HG03460 (cell line): ENCODE results near the gene MRPL30.
"Not testable (repeated sequence)": the region's sequence is repeated elsewhere in the genome, so short reads cannot be mapped to it uniquely, and the experiment has no call there.

ENCODE experiments used
- ATAC-seq: cut with Tn5 transposase; IDR thresholded peaks from one replicate; pipeline ENCODE4 v1.9.1; 2021; ENCODE audit not compliant: unreplicated experiment

Gene MRPL30

DNA sequence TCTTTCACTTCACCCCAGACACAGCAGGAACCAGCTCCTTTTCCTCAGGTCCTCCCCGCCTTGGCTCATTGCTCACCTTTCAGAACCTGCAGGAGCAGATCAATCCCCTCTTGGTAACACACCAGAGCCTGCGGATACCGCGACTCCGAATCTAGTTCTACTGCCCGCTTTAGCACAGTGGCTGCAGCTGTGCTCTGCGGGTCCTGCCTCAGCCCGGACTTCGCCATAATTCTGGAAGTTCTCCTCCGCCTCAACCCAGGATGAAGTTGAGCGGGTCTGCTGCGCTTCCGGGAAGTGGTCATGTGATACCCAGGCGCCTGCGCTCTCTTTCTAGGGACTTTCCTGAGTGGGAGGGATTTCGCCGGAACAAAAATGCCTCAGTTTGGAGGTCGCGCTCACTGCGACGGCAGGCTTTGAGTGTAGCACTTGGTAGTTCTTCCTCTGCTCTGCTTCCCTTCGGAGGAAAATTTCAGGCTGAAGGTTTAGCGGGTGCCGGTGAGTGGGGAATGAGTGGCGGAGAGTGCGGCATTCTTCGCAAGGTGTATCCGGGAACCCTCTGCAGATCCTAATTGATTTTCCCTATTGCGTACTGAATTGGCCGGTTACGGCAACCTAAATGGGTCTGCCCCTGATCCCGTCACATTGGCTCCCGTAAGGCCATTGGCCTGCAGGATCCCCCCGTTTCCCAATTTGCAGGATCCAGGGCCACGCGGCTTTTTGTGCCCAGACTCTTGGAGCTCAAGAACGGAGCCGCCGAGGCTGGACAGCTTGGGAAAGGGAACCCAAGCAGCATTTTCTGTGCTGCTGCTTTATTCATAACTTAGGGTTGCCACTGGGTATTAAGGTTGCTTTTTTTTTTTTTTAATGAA, at the start of gene MRPL30, which contains the start of gene MITD1:
MRPL30 (plus strand) TSS at position 430 of the 869 bp plus-strand sequence. CDS start 5,020 bp downstream, outside the sequence.
MITD1 (minus strand) TSS at position 304 of the 869 bp plus-strand sequence; CDS start at position 227, 77 bp downstream.
- peak; percentile 88 for ATAC-seq

- not testable (repeated sequence) for ATAC-seq
Measured at GRCh38 chr2:99135044-99135556, 45.9 kb upstream of the MRPL30 start.

GRCh38 chr2:99139003-99139402, 42.0 kb upstream of the MRPL30 start:
- no peak for ATAC-seq

DNA sequence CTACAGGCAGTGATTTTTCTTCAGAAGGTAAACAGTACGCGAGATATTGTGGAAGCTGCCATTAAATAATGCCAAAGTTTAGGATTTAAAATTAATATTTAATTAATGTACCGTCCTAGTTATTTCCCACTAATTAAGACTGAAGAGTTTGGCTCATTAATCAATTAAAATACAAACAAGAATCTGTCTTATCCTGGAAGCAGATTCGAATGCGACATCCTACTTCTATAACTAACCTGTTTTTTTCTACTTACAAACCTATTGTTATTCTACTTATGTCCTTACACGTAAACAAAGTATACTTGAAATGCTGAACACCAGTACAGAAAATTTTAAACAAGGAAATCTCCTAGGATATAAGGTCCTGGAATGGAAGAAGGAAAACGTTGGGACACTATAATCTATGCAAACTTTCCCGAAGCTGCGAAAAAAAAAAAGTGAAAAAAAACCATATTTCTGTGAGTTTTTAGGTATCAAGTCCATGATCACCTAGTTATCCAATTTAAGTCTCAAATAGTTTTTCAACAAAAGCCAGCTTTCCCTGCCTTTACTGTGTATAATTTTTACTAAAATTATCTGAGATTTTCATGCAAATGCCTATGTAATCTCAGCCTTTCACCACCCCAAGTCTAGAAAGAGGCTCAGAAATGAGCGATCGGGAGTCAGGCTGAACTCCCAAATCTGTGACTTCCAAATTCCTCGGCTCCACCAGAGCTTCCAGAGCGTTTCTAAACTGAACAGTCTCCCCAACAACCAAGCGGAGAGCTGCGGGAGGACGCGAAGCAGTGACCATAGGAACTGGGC, 40.7 kb upstream of the MRPL30 start:
- no peak for ATAC-seq

GRCh38 chr2:99140860-99141109, 40.2 kb upstream of the MRPL30 start:
- peak; percentile 34 for ATAC-seq

DNA sequence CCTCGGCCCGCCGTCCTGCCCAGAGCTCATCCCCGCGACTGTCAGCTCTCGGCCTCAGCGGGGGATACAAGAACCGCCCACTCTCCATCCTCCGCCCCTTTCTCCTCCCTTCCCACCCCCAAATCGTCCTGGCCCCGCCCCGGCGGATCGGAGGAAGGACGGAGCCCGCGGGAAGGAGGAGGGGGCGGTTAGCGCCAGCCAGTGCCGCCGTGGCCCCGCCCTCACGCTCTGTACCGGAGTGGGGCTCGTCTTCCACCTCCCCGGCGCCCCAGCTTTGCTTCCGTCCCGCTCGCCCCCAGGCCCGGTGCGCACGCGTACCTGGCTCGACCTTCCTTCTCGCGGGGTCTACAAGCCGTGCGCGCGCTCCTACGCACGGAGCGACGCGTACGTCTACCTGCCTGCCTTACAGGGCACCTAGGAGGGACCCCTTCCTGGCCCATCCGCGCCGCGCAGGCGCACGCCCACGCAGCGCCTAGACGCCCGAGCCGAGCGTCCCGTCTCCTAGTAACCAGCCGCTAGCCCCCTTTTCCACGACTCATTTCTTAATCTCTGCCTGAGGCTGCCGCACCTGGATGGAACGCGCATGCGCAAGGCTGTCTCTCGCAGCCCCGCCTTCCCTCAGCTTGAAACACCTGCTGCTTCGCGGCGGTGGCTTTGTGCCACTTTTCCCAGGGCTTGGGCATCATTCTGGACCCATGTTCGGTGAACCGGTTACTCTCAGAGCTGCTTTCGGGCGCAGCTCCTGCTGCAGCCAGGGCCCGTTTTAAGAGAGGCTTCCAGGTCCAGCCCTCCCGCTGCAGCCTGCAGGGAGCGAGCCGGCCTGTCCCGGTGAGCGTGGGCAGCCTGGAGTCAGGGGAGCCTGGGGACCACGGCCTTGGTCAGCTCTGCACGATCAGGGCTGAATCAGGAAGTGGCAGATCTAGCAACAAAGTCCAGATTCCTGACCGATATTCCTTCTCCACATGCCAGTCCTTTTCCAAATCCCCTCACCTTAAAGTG, 39.6 kb upstream of the MRPL30 start, which contains the start of gene C2orf15:
C2orf15 (plus strand) TSS at position 598 of the 999 bp plus-strand sequence. CDS start 8,852 bp downstream, outside the sequence.
- peak; percentile 92 for ATAC-seq

- ATAC-seq = no peak
Measured at GRCh38 chr2:99150706-99151105, 30.3 kb upstream of the MRPL30 start.

- no peak for ATAC-seq
Measured at GRCh38 chr2:99152199-99152895, 28.6 kb upstream of the MRPL30 start.

- ATAC-seq = no peak
Measured at GRCh38 chr2:99153921-99154604, 26.9 kb upstream of the MRPL30 start.

DNA sequence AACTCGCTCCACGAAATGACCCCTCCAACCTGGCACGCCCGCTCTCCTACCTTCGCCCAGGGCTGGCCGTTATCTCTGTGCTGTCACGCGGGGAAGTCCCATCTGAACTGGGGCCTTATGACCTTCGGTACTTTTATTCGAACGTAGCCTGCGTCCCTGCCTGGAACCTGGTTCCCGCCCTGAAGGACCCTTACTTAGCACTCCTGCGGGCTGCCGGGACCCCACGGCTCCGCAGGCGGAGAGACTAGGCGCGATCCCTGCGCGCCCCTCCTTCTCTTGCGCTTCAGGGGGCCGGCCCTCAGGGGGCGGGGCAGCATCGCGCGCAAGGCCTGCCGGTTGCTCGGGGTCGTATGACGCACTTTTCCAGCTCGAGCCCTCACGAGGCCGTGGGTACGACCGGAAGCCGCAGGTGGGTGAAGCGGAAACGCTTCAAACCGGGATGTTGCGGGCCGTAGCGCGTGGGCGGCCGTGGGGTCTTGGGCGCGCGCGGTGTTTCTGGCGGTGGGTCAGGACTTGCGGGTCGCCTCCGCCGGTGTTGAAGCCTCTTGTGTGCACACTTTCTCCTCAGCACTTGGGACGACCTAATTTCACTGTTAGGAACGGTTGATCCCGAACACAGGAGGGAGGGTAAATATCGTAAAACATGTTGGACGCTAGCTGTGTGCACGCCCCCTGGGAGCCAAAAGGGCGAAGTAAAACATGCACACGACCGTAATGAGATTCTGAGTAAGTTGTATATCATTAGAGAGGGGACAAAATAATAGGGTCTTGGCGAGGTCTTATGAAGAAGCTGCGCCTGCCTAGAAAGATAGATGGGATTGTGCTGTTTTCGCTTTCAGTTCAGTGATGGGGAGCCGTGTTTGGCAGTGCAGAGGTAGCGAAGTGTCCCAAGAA, 26.1 kb upstream of the MRPL30 start, which contains the start of the genes LIPT1 and TSGA10:
LIPT1 (plus strand) TSS at position 325 of the 894 bp plus-strand sequence. CDS start 6,991 bp downstream, outside the sequence.
TSGA10 (minus strand) TSS at position 300 of the 894 bp plus-strand sequence. CDS start 45,503 bp downstream, outside the sequence.
- ATAC-seq = peak; percentile 97

- ATAC-seq = no peak
Measured at GRCh38 chr2:99156891-99157290, 24.1 kb upstream of the MRPL30 start.

DNA sequence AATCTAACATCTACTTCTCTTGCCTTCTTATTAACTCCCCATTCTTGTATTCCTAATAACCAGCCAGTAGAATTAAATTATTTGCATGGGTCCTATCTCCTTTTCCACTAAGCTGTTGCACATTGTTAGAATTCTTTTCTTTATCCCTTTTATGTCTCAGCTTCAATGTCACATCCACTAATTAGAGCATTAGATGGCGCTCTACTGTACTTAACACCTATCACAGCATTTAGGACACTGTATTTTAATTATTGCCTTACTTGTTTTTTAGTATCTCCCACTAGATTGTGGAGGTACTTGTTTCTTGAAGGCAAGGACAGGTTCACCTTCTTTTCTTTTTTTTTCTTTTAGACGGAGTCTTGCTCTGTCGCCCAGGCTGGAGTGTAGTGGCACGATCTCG, 22.4 kb upstream of the MRPL30 start:
- no peak for ATAC-seq

DNA sequence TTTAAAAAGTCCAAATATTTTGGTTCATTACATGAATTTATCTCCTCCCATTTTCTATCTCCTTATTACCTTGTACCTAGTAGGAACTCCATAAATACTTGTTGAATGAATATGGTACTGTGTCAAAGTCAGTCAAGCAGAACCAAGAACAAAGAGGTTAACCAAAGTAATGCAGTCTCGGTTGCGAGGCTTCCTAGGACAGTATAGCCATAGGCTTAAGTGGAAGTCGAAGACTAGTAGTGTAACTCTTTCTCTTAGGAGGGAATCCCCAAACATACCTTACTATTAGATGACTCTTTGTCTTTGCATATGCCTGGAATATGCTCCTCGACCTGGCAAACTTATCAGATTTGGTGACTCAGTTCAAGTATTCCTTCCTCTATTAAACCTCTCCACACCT, 21.4 kb upstream of the MRPL30 start:
- ATAC-seq = no peak

DNA sequence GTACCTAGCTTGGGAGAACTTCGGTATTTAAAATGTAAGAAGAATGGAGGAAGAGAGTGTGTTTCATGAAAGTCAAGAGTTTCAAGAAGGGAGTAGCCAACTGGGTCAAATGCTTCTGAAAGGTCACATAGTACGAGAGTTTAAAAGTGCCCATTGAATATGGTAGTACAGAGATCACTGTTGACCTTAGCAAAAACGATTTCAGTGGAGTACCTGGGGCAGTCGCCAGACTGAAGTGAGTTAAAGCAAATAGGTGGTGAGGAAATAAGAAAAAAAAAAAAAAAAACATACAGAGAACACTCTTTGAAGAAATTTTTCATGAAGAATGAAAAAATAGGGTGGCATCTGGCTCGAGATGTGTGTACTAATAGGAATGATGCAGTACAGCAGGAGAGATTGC, 14.8 kb upstream of the MRPL30 start:
- ATAC-seq = no peak

GRCh38 chr2:99169534-99169933, 11.4 kb upstream of the MRPL30 start:
- no peak for ATAC-seq

DNA sequence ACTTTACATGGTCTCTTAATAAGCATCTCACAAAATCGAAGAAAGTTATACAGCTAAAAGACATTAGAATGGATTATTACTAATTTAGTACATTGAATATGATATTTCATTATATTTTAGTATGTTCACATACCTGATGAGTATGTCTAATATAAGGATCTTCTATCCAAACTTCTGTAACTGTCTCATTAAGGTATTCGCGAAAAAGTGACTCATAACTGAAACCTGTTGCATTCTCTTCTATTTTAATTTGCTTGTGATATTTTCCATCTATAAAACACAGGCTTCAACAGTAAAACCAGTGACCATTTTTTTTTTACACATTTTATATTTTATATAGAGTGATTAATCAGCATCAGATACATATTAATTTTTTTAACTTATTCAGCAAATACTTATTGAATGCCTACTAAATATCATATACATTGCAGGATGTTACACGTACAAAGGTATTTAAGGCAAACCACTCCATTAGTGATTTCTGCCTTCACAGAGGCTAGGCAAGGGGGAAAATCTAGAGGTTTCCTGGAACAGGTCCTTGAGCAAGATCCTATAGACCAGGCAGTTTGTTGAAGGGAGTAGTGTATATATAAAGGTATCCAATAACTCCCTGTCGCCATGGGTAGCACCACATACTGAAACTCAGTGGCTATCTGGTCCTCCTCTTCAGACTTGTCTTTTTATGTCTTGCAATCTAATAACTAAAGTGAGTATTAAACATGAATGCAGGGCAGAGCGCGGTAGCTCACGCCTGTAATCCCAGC, 9.4 kb upstream of the MRPL30 start:
- ATAC-seq = no peak

GRCh38 chr2:99181624-99182000, 628 bp downstream of the MRPL30 start:
- ATAC-seq = no peak
